ACHN (cell line): ENCODE measurements around the gene MREG.

Source experiments
- DNase-seq: peaks from one replicate; pipeline ENCODE4 v3.0.0-alpha.2; 2015
- in situ Hi-C: cut with HindIII; loops from 2 replicates; pipeline ENCODE4 v1.10.0; 2017; ENCODE audit warnings: low sequenced_read_pairs, low pct_ligation_motif_present, low pct_unique_long_range_greater_than_20kb

The MREG gene

GRCh38 chr2:215911301-215912085 lies 101.9 kb downstream of the MREG start:
- in situ Hi-C loops: loop anchor here (25.0 kb wide), 1 partner anchor 449 kb away; no protein-coding TSS in a partner anchor

GRCh38 chr2:215910180-215910579 lies 103.2 kb downstream of the MREG start:
- in situ Hi-C loops: loop anchor here (25.0 kb wide), 1 partner anchor 448 kb away; no protein-coding TSS in a partner anchor
- DNase-seq: no peak

More at GRCh38 chr2:215911301-215912085, 101.9 kb downstream of the MREG start:
- DNase-seq: no peak

GRCh38 chr2:215907147-215907546 lies 106.2 kb downstream of the MREG start:
- in situ Hi-C loops: loop anchor here (25.0 kb wide), 1 partner anchor 445 kb away; no protein-coding TSS in a partner anchor

GRCh38 chr2:215906458-215906857 lies 106.9 kb downstream of the MREG start:
- DNase-seq: no peak
- in situ Hi-C loops: loop anchor here (25.0 kb wide), 1 partner anchor 444 kb away; no protein-coding TSS in a partner anchor

More at GRCh38 chr2:215907147-215907546, 106.2 kb downstream of the MREG start:
- no peak for DNase-seq

- in situ Hi-C loops: loop anchor here (25.0 kb wide), 1 partner anchor 443 kb away; no protein-coding TSS in a partner anchor
- DNase-seq: no peak
Observed at GRCh38 chr2:215905691-215906090, 107.7 kb downstream of the MREG start.

GRCh38 chr2:215904101-215904500 lies 109.2 kb downstream of the MREG start:
- DNase-seq: peak; percentile 54
- in situ Hi-C loops: loop anchor here (25.0 kb wide), 1 partner anchor 442 kb away; no protein-coding TSS in a partner anchor

GRCh38 chr2:215903203-215903602 lies 110.1 kb downstream of the MREG start:
- in situ Hi-C loops: loop anchor here (25.0 kb wide), 1 partner anchor 441 kb away; no protein-coding TSS in a partner anchor
- no peak for DNase-seq

- in situ Hi-C loops: loop anchor here (25.0 kb wide), 1 partner anchor 439 kb away; no protein-coding TSS in a partner anchor
- no peak for DNase-seq
Observed at GRCh38 chr2:215901796-215902195, 111.6 kb downstream of the MREG start.

- no peak for DNase-seq
- in situ Hi-C loops: loop anchor here (25.0 kb wide), 1 partner anchor 439 kb away; no protein-coding TSS in a partner anchor
Observed at GRCh38 chr2:215900843-215901242, 112.5 kb downstream of the MREG start.

- no peak for DNase-seq
- in situ Hi-C loops: loop anchor here (25.0 kb wide), 1 partner anchor 438 kb away; no protein-coding TSS in a partner anchor
Observed at GRCh38 chr2:215900203-215900611, 113.1 kb downstream of the MREG start.

- in situ Hi-C loops: loop anchor here (25.0 kb wide), 1 partner anchor 437 kb away; no protein-coding TSS in a partner anchor
Observed at GRCh38 chr2:215899141-215900074, 113.9 kb downstream of the MREG start.

GRCh38 chr2:215898363-215898762 lies 115.0 kb downstream of the MREG start:
- in situ Hi-C loops: no loop called here

More at GRCh38 chr2:215899141-215900074, 113.9 kb downstream of the MREG start:
- no peak for DNase-seq

GRCh38 chr2:215896921-215897320 lies 116.4 kb downstream of the MREG start:
- DNase-seq: no peak
- in situ Hi-C loops: no loop called here

More at GRCh38 chr2:215898363-215898762, 115.0 kb downstream of the MREG start:
- DNase-seq: no peak

- no peak for DNase-seq
- in situ Hi-C loops: no loop called here
Observed at GRCh38 chr2:215895330-215895729, 118.0 kb downstream of the MREG start.
